H9 (cell line): Measurements from ENCODE around the gene CHGA. TPM values are rescaled to one million over a fixed set of nuclear protein-coding genes. Genes with fewer than 3 reads are reported as not detected.

Experiments
- DNase-seq: peaks from one replicate; pipeline ENCODE4 v3.0.0-alpha.2; 2017
- H2AFZ ChIP-seq: one replicate; pipeline ENCODE4 v1.6.1; 2013; ENCODE audit warnings: mild to moderate bottlenecking, low read length, control low read depth, moderate library complexity
- H2AK5ac ChIP-seq: 2 replicates; pipeline ENCODE4 v1.6.1; 2013; ENCODE audit warnings: low read length, control low read depth, mixed read lengths; ENCODE audit not compliant: insufficient read length
- H2BK120ac ChIP-seq: one replicate; pipeline ENCODE4 v1.6.1; 2013; ENCODE audit warnings: low read depth, mild to moderate bottlenecking, low read length, control low read depth, inconsistent platforms; ENCODE audit not compliant: poor library complexity, severe bottlenecking
- H2BK12ac ChIP-seq: 2 replicates; pipeline ENCODE4 v1.6.1; 2013; ENCODE audit warnings: low read length, control low read depth, mixed read lengths, low read depth; ENCODE audit not compliant: insufficient read length
- H2BK15ac ChIP-seq: 2 replicates; pipeline ENCODE4 v1.6.1; 2013; ENCODE audit warnings: low read depth, low read length, control low read depth
- H2BK20ac ChIP-seq: one replicate; pipeline ENCODE4 v1.6.1; 2013; ENCODE audit warnings: low read depth, mild to moderate bottlenecking, low read length, control low read depth, inconsistent platforms; ENCODE audit not compliant: poor library complexity, severe bottlenecking
- H2BK5ac ChIP-seq: 2 replicates; pipeline ENCODE4 v1.6.1; 2013; ENCODE audit warnings: low read length, control low read depth, mixed read lengths; ENCODE audit not compliant: insufficient read length
- H3K14ac ChIP-seq: 2 replicates; pipeline ENCODE4 v1.6.1; 2013; ENCODE audit warnings: low read length, control low read depth; ENCODE audit not compliant: insufficient read depth
- H3K18ac ChIP-seq: 2 replicates; pipeline ENCODE4 v1.6.1; 2013; ENCODE audit warnings: low read depth, mild to moderate bottlenecking, mixed read lengths, low read length, control low read depth; ENCODE audit not compliant: insufficient read length
- H3K23ac ChIP-seq: 2 replicates; pipeline ENCODE4 v1.6.1; 2013; ENCODE audit warnings: low read length, control low read depth, mixed read lengths, low read depth; ENCODE audit not compliant: insufficient read length
- H3K23me2 ChIP-seq: 2 replicates; pipeline ENCODE4 v1.6.1; 2013; ENCODE audit warnings: low read depth, mild to moderate bottlenecking, mixed read lengths, low read length, control low read depth; ENCODE audit not compliant: insufficient read length, poor library complexity, severe bottlenecking
- H3K27ac ChIP-seq: 2 replicates; pipeline ENCODE4 v1.5.1; 2013; ENCODE audit warnings: low read length, control low read depth, mixed read lengths, low read depth; ENCODE audit not compliant: insufficient read length
- H3K27me3 ChIP-seq: 2 replicates; pipeline ENCODE4 v1.6.1; 2013; ENCODE audit warnings: low read length, control low read depth, inconsistent platforms; ENCODE audit not compliant: insufficient read depth
- H3K4ac ChIP-seq: 2 replicates; pipeline ENCODE4 v1.6.1; 2013; ENCODE audit warnings: low read depth, mild to moderate bottlenecking, control low read depth, inconsistent platforms, low read length, moderate library complexity
- H3K4me1 ChIP-seq: 2 replicates; pipeline ENCODE4 v1.6.1; 2013; ENCODE audit warnings: low read length, control low read depth, inconsistent platforms; ENCODE audit not compliant: insufficient read depth
- H3K4me2 ChIP-seq: 2 replicates; pipeline ENCODE4 v1.6.1; 2013; ENCODE audit warnings: low read length, control low read depth, mixed read lengths; ENCODE audit not compliant: insufficient read length, insufficient read depth
- H3K56ac ChIP-seq: 2 replicates; pipeline ENCODE4 v1.6.1; 2013; ENCODE audit warnings: low read depth, mild to moderate bottlenecking, mixed read lengths, low read length, control low read depth; ENCODE audit not compliant: insufficient read length
- H3K79me1 ChIP-seq: 2 replicates; pipeline ENCODE4 v1.6.1; 2013; ENCODE audit warnings: low read depth, mild to moderate bottlenecking, moderate library complexity, low read length, control low read depth, inconsistent platforms; ENCODE audit not compliant: insufficient read depth, poor library complexity, severe bottlenecking
- H3K79me2 ChIP-seq: 2 replicates; pipeline ENCODE4 v1.6.1; 2013; ENCODE audit warnings: low read length, control low read depth, inconsistent platforms; ENCODE audit not compliant: insufficient read depth
- H3K9ac ChIP-seq: 2 replicates; pipeline ENCODE4 v1.6.1; 2013; ENCODE audit warnings: low read length, control low read depth, mixed read lengths; ENCODE audit not compliant: insufficient read length; ENCODE audit errors: extremely low read depth
- H3K9me3 ChIP-seq: one replicate; pipeline ENCODE4 v1.6.1; 2013; ENCODE audit warnings: low read depth, low read length, inconsistent platforms; ENCODE audit not compliant: control insufficient read depth
- H3T11ph ChIP-seq: one replicate; pipeline ENCODE4 v1.6.1; 2013; ENCODE audit warnings: mild to moderate bottlenecking, low read length, control low read depth, inconsistent platforms
- H4K20me1 ChIP-seq: one replicate; pipeline ENCODE4 v1.6.1; 2013; ENCODE audit not compliant: control insufficient read depth, insufficient read length, insufficient read depth
- H4K5ac ChIP-seq: 2 replicates; pipeline ENCODE4 v1.6.1; 2013; ENCODE audit warnings: low read depth, mild to moderate bottlenecking, mixed read lengths, low read length, control low read depth; ENCODE audit not compliant: insufficient read length
- H4K8ac ChIP-seq: replicated peaks from 2 replicates; pipeline ENCODE4 v1.6.1; 2013; ENCODE audit warnings: low read length, control low read depth, mixed read lengths, low read depth; ENCODE audit not compliant: insufficient read length
- H4K91ac ChIP-seq: 2 replicates; pipeline ENCODE4 v1.6.1; 2013; ENCODE audit warnings: low read depth, mild to moderate bottlenecking, moderate library complexity, mixed read lengths, low read length, control low read depth; ENCODE audit not compliant: insufficient read length
- H3K27ac Mint-ChIP-seq, 3 experiments: 2 replicates in 2 of 3; 3 replicates in 1 of 3; pipeline ENCODE4 v1.8.0; 2020 to 2021; ENCODE audit warnings: mixed read lengths in 3 of 3, mild to moderate bottlenecking in 1 of 3, moderate library complexity in 1 of 3
- H3K27me3 Mint-ChIP-seq: 2 replicates; pipeline ENCODE4 v1.8.0; 2021; ENCODE audit warnings: low read depth, mild to moderate bottlenecking, moderate library complexity, mixed read lengths
- H3K36me3 Mint-ChIP-seq, 3 experiments: 2 replicates in 2 of 3; 3 replicates in 1 of 3; pipeline ENCODE4 v1.8.0; 2020 to 2021; ENCODE audit warnings: low read depth in 3 of 3, mixed read lengths in 3 of 3; ENCODE audit not compliant: insufficient read depth in 1 of 3
- H3K4me1 Mint-ChIP-seq, 2 experiments: 2 replicates each; pipeline ENCODE4 v1.8.0; 2020; ENCODE audit warnings: mixed read lengths in 2 of 2
- H3K4me3 Mint-ChIP-seq, 2 experiments: 2 replicates in 1 of 2; 3 replicates in 1 of 2; pipeline ENCODE4 v1.8.0; 2020 to 2021; ENCODE audit warnings: mild to moderate bottlenecking in 2 of 2, mixed read lengths in 2 of 2, moderate library complexity in 1 of 2
- H3K9me3 Mint-ChIP-seq, 2 experiments: 2 replicates in 1 of 2; 3 replicates in 1 of 2; pipeline ENCODE4 v1.8.0; 2020; ENCODE audit warnings: mild to moderate bottlenecking in 2 of 2, mixed read lengths in 2 of 2, moderate library complexity in 1 of 2
- CTCF ChIP-seq: fragments of 200-600 bp; sonication (generic); conservative IDR thresholded peaks from 3 replicates; pipeline ENCODE4 v1.8.0; 2021; ENCODE audit warnings: antibody characterized with exemption, mild to moderate bottlenecking
- WGBS: extraction: QIAGEN DNeasy Blood & Tissue Kit; methylation state at CpG from one replicate; pipeline ENCODE4 v1.1.7; 2013; ENCODE audit warnings: missing lambda C conversion rate, low lambda C conversion rate, mixed read lengths; ENCODE audit not compliant: insufficient read length; ENCODE audit errors: extremely low coverage; 5-methylcytosine and 5-hydroxymethylcytosine counted together
- total RNA-seq: library from RNA; stranded (reverse); gene quantifications from 2 replicates; pipeline ENCODE4 v1.2.1, GENCODE V29; 2021

The CHGA gene
- total RNA-seq, 1 experiment from 2014 or later = 6.7 TPM

GRCh38 chr14:92951912-92952471, 29.0 kb downstream of the CHGA start:
- H2BK20ac ChIP-seq = no peak overlapping the region
- peak; percentile 80 for DNase-seq
- no peak overlapping the region for H3K23ac ChIP-seq
- H3K14ac ChIP-seq = no peak overlapping the region
- H2BK120ac ChIP-seq = no peak overlapping the region
- Mint-ChIP-seq H3K4me1 (peaks cover 9% of the 10 kb centered on the region in 2 experiments), H3K4me3 (no peak overlapping the region), H3K27me3 (no peaks in the 10 kb centered on the region), H3K27ac (peak overlapping the region in 2 of 3 experiments; percentile 22 to 86; a peak in 2 of 7 replicates), H3K9me3 (no peaks in the 10 kb centered on the region; a peak in 1 of 5 replicates), H3K36me3 (peaks cover 15 to 39% (median 32%) of the 10 kb centered on the region in 3 experiments; a peak in 6 of 7 replicates)
- H4K91ac ChIP-seq = no peak overlapping the region
- no peak overlapping the region for H2BK15ac ChIP-seq
- no peak overlapping the region for H2AK5ac ChIP-seq
- no peak overlapping the region for H3K18ac ChIP-seq
- no peaks in the 10 kb centered on the region for H3K79me2 ChIP-seq
- H3K4me1 ChIP-seq = no peaks in the 10 kb centered on the region
- no peak overlapping the region for H3K56ac ChIP-seq
- H3K27me3 ChIP-seq = no peaks in the 10 kb centered on the region
- WGBS = no CpG with 5 or more reads among the region's 18 CpGs
- H3K9me3 ChIP-seq = no peaks in the 10 kb centered on the region
- H3K27ac ChIP-seq = no peak overlapping the region
- no peak overlapping the region for H4K5ac ChIP-seq
- H2BK12ac ChIP-seq = no peak overlapping the region
- H3T11ph ChIP-seq = no peak overlapping the region
- H2BK5ac ChIP-seq = no peak overlapping the region
- H3K23me2 ChIP-seq = no peaks in the 10 kb centered on the region
- no peak overlapping the region for H4K8ac ChIP-seq
- H3K4ac ChIP-seq = no peak overlapping the region
- no peak overlapping the region for H3K4me2 ChIP-seq
- no peaks in the 10 kb centered on the region for H3K79me1 ChIP-seq
- TF ChIP-seq CTCF = peak; percentile 95
- no peak overlapping the region for H3K9ac ChIP-seq
- no peaks in the 10 kb centered on the region for H4K20me1 ChIP-seq
- no peak overlapping the region for H2AFZ ChIP-seq
